GF-D8 (cell line): ENCODE measurements around the gene ADAMTSL4.
"Not testable (repeated sequence)": the region's sequence is repeated elsewhere in the genome, so short reads cannot be mapped to it uniquely, and the experiment has no call there.

Source experiments
- DNase-seq: peaks from one replicate; lab custom pipeline; 2025; lab: John Stamatoyannopoulos, UW

ADAMTSL4 gene

GRCh38 chr1:150555198-150555970 is 6.2 kb downstream of the ADAMTSL4 start:
- DNase-seq: no peak

- no peak for DNase-seq
Observed at GRCh38 chr1:150555971-150556865, 7.0 kb downstream of the ADAMTSL4 start.

- no peak for DNase-seq
Observed at GRCh38 chr1:150557065-150557600, 7.9 kb downstream of the ADAMTSL4 start.

GRCh38 chr1:150557813-150558212 is 8.6 kb downstream of the ADAMTSL4 start:
- no peak for DNase-seq

- no peak for DNase-seq
Observed at GRCh38 chr1:150558303-150558704, 9.1 kb downstream of the ADAMTSL4 start.

GRCh38 chr1:150558761-150559655 is 9.8 kb downstream of the ADAMTSL4 start:
- no peak for DNase-seq

- DNase-seq: no peak
Observed at GRCh38 chr1:150559656-150560010, 10.4 kb downstream of the ADAMTSL4 start.

- peak; percentile 11 for DNase-seq
Observed at GRCh38 chr1:150560011-150560438, 10.8 kb downstream of the ADAMTSL4 start.

GRCh38 chr1:150560576-150561253 is 11.5 kb downstream of the ADAMTSL4 start:
- peak; percentile 74 for DNase-seq

GRCh38 chr1:150561254-150561973 is 12.2 kb downstream of the ADAMTSL4 start:
- peak; percentile 74 for DNase-seq

GRCh38 chr1:150561974-150562445 is 12.8 kb downstream of the ADAMTSL4 start:
- peak; percentile 66 for DNase-seq

- DNase-seq: peak; percentile 8
Observed at GRCh38 chr1:150562446-150563339, 13.5 kb downstream of the ADAMTSL4 start.

- no peak for DNase-seq
Observed at GRCh38 chr1:150563340-150564038, 14.3 kb downstream of the ADAMTSL4 start.

GRCh38 chr1:150564051-150564991 is 15.1 kb downstream of the ADAMTSL4 start:
- no peak for DNase-seq

GRCh38 chr1:150565240-150565991 is 16.2 kb downstream of the ADAMTSL4 start:
- not testable (repeated sequence) for DNase-seq

GRCh38 chr1:150566589-150567340 is 17.6 kb downstream of the ADAMTSL4 start:
- no peak for DNase-seq
